Nucleus accumbens (tissue), 56 donors: ENCODE results near the gene CERK.

Experiments
- DNase-seq, 56 donors: peaks; one replicate each; lab custom pipeline; 2025; lab: John Stamatoyannopoulos, UW

CERK gene

GRCh38 chr22:46707305-46707704 is 30.7 kb downstream of the CERK start:
- DNase-seq = no peak

- DNase-seq = no peak
These were observed 32.0 kb downstream of the CERK start for GRCh38 chr22:46706060-46706459.

GRCh38 chr22:46703996-46704370 is 34.1 kb downstream of the CERK start:
- DNase-seq = no peak

GRCh38 chr22:46703171-46703995 is 34.7 kb downstream of the CERK start:
- no peak for DNase-seq

- no peak for DNase-seq
These were observed 36.8 kb downstream of the CERK start for GRCh38 chr22:46701262-46701661.

- DNase-seq = no peak
These were observed 39.0 kb downstream of the CERK start for GRCh38 chr22:46699091-46699490.

- no peak for DNase-seq
These were observed 40.1 kb downstream of the CERK start for GRCh38 chr22:46697811-46698515.

GRCh38 chr22:46696614-46697013 is 41.4 kb downstream of the CERK start:
- no peak for DNase-seq

GRCh38 chr22:46696229-46696518 is 41.9 kb downstream of the CERK start:
- no peak for DNase-seq

GRCh38 chr22:46695346-46696228 is 42.5 kb downstream of the CERK start:
- no peak for DNase-seq

GRCh38 chr22:46694416-46695170 is 43.5 kb downstream of the CERK start:
- DNase-seq = no peak

- no peak for DNase-seq
These were observed 44.2 kb downstream of the CERK start for GRCh38 chr22:46693634-46694415.

- no peak for DNase-seq
These were observed 46.5 kb downstream of the CERK start for GRCh38 chr22:46691571-46691970.

GRCh38 chr22:46690146-46690545 is 47.9 kb downstream of the CERK start:
- no peak for DNase-seq

- no peak for DNase-seq
These were observed 49.1 kb downstream of the CERK start for GRCh38 chr22:46688949-46689348.

GRCh38 chr22:46687460-46687859 is 50.6 kb downstream of the CERK start:
- no peak for DNase-seq

GRCh38 chr22:46687048-46687444 is 51.0 kb downstream of the CERK start:
- DNase-seq = no peak

GRCh38 chr22:46686221-46687047 is 51.6 kb downstream of the CERK start:
- no peak for DNase-seq

GRCh38 chr22:46684706-46685105 is 53.3 kb downstream of the CERK start:
- DNase-seq = no peak
